ENCODE data around the gene CLASP1.

DNA sequence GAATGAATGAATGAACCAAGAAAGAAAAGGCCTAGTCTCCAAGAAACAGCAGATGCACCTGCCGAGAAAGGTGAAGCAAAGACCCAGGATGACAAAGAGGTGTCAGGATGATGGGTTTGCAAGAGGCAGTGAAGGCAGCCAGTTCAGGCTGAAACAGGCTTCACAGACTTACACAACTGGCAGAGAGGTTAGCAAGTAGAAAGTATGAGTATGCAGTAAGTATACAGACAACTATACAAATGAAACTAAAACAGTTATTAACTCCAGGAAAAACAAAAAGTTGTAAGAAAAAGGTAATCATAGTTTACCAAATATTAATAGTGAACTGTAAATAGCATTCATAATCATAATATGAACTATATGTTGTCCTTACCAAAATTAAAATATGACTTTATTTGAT is 138.4 kb downstream of the CLASP1 start:
- no peak for TF ChIP-seq CTCF (IDR thresholded peaks at IDR 0.05; ENCODE audit: low read depth, low read length)
- TF ChIP-seq EZH2phosphoT487 (IDR thresholded peaks at IDR 0.05; ENCODE audit: low read depth), result no peak
